ENCODE results near the gene CRMP1. TPM values are rescaled to one million over a fixed set of nuclear protein-coding genes. Genes with fewer than 3 reads are reported as not detected.

CRMP1 gene
- total RNA-seq, 3 donors from 2014 or later (not counting 1 experiment from before 2014, with no cell fraction given), result not detected

DNA sequence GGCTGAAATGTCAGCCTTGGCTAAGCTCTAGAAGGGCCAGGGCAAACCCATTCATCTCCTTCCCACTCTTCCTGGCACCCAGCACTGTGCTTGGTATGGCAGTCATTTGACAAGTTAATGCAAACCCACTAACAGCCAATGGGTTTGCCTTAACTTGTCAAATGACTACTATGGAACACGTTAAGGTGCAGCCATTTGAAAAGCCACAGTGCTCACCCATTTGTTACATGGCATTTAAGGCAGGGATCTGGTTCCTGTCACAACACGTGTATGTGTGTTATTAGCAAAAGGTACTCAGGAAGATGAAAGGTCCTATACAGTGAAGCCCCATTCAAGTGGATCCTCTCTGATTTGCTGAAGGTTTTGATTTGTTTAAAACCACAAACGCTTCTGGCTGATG, 7.2 kb downstream of the CRMP1 start:
- ATAC-seq (no peak), DNase-seq (no peak)
- H3K4me1 ChIP-seq (ENCODE audit: control insufficient read depth, insufficient read depth, low read length), result peaks cover 6% of the 10 kb centered on the region
- Mint-ChIP-seq H3K27ac (no peak overlapping the region), H3K36me3 (no peaks in the 10 kb centered on the region), H3K4me3 (no peak overlapping the region), H3K27me3 (ENCODE audit: low read depth in 2 of 2) (peaks cover 51 to 66% of the 10 kb centered on the region in 2 donors), H3K9me3 (no peaks in the 10 kb centered on the region), H3K4me1 (peaks cover 0 to 9% of the 10 kb centered on the region in 2 donors)
- H3K27me3 ChIP-seq (ENCODE audit: control insufficient read depth, insufficient read depth, low read length), result peaks cover 21% of the 10 kb centered on the region
- H3K9me3 ChIP-seq (ENCODE audit: control insufficient read depth, insufficient read depth, low read length), result no peaks in the 10 kb centered on the region
- no peak overlapping the region for H3K27ac ChIP-seq (ENCODE audit: low read length)
- 60% methylated on average over 3 of the region's 3 CpGs for WGBS (ENCODE audit: insufficient coverage)
- H3K4me3 ChIP-seq (ENCODE audit: low read length), result no peak overlapping the region
- intact Hi-C loops (cut with micrococcal nuclease), result no loop called here
- H3K36me3 ChIP-seq (ENCODE audit: control insufficient read depth, insufficient read depth, low read length), result no peaks in the 10 kb centered on the region
- TF ChIP-seq, protein P1, sequence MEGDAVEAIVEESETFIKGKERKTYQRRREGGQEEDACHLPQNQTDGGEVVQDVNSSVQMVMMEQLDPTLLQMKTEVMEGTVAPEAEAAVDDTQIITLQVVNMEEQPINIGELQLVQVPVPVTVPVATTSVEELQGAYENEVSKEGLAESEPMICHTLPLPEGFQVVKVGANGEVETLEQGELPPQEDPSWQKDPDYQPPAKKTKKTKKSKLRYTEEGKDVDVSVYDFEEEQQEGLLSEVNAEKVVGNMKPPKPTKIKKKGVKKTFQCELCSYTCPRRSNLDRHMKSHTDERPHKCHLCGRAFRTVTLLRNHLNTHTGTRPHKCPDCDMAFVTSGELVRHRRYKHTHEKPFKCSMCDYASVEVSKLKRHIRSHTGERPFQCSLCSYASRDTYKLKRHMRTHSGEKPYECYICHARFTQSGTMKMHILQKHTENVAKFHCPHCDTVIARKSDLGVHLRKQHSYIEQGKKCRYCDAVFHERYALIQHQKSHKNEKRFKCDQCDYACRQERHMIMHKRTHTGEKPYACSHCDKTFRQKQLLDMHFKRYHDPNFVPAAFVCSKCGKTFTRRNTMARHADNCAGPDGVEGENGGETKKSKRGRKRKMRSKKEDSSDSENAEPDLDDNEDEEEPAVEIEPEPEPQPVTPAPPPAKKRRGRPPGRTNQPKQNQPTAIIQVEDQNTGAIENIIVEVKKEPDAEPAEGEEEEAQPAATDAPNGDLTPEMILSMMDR (IDR thresholded peaks at IDR 0.05), result no peak

DNA sequence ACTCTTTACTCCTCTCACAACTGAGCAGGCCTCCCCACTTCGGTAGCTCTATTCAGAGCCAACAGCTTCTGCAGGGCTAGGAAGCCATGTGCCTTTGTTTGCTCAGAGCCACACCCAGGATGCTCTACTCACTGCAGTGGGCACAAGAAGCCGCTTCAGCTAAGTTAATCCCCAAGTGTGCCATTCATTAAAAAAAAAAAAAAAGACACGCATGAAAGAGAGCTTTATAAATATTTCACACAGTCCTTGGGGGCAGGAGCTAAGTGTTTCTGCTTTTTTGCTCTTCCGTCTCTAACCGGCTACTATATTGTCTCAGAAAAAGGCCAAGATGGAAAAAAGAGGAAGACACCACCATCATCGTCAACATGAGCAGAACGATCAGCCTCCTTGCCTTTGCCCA, 8.1 kb downstream of the CRMP1 start:
- Histone ChIP-seq H3K36me3 (ENCODE audit: control insufficient read depth, insufficient read depth, low read length) (no peaks in the 10 kb centered on the region), H3K4me3 (ENCODE audit: low read length) (no peak overlapping the region), H3K9me3 (ENCODE audit: control insufficient read depth, insufficient read depth, low read length) (no peaks in the 10 kb centered on the region), H3K4me1 (ENCODE audit: control insufficient read depth, insufficient read depth, low read length) (peaks cover 6% of the 10 kb centered on the region), H3K27ac (ENCODE audit: low read length) (no peak overlapping the region), H3K27me3 (ENCODE audit: control insufficient read depth, insufficient read depth, low read length) (peaks cover 13% of the 10 kb centered on the region)
- H3K9me3 Mint-ChIP-seq, result no peaks in the 10 kb centered on the region
- TF ChIP-seq, protein P1 (IDR thresholded peaks at IDR 0.05), result no peak
- H3K36me3 Mint-ChIP-seq, result no peaks in the 10 kb centered on the region
- DNase-seq (no peak), ATAC-seq (no peak)
- 51% methylated on average over 6 of the region's 7 CpGs for WGBS (ENCODE audit: insufficient coverage)
- peaks cover 45 to 67% of the 10 kb centered on the region in 2 donors for H3K27me3 Mint-ChIP-seq (ENCODE audit: low read depth in 2 of 2)
- H3K4me1 Mint-ChIP-seq, result peaks cover 0 to 9% of the 10 kb centered on the region in 2 donors
- intact Hi-C loops (cut with micrococcal nuclease), result no loop called here
- H3K4me3 Mint-ChIP-seq, result no peak overlapping the region
- no peak overlapping the region for H3K27ac Mint-ChIP-seq

DNA sequence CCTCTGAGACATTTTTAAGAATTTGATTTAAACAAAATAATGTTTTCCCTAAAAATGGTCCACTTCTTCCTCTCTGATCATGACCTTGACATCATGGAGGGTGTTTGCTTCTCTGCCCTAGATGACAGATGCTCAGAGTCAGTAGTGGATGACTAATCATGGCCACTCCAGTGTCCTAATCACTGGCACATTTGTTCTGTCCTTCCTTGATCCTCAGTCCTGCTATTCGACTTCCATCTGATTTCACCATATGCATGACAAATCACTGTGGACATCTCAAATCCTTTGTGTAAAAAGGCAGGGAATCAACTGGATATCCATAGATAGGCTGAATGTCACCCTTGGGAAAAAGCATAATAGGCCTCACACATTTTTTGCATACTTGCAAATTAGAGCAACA, 9.0 kb downstream of the CRMP1 start:
- WGBS (ENCODE audit: insufficient coverage), result 95% methylated on average over 1 of the region's 1 CpG
- intact Hi-C loops (cut with micrococcal nuclease), result no loop called here
- Mint-ChIP-seq H3K27me3 (ENCODE audit: low read depth in 2 of 2) (peaks cover 44 to 67% of the 10 kb centered on the region in 2 donors), H3K36me3 (no peaks in the 10 kb centered on the region), H3K4me1 (peaks cover 0 to 7% of the 10 kb centered on the region in 2 donors), H3K9me3 (no peaks in the 10 kb centered on the region), H3K27ac (no peak overlapping the region), H3K4me3 (no peak overlapping the region)
- no peaks in the 10 kb centered on the region for H3K36me3 ChIP-seq (ENCODE audit: control insufficient read depth, insufficient read depth, low read length)
- H3K27me3 ChIP-seq (ENCODE audit: control insufficient read depth, insufficient read depth, low read length), result peaks cover 6% of the 10 kb centered on the region
- no peak overlapping the region for H3K27ac ChIP-seq (ENCODE audit: low read length)
- peaks cover 6% of the 10 kb centered on the region for H3K4me1 ChIP-seq (ENCODE audit: control insufficient read depth, insufficient read depth, low read length)
- no peak overlapping the region for H3K4me3 ChIP-seq (ENCODE audit: low read length)
- DNase-seq (no peak), ATAC-seq (no peak)
- no peaks in the 10 kb centered on the region for H3K9me3 ChIP-seq (ENCODE audit: control insufficient read depth, insufficient read depth, low read length)
- TF ChIP-seq, protein P1 (IDR thresholded peaks at IDR 0.05), result no peak

DNA sequence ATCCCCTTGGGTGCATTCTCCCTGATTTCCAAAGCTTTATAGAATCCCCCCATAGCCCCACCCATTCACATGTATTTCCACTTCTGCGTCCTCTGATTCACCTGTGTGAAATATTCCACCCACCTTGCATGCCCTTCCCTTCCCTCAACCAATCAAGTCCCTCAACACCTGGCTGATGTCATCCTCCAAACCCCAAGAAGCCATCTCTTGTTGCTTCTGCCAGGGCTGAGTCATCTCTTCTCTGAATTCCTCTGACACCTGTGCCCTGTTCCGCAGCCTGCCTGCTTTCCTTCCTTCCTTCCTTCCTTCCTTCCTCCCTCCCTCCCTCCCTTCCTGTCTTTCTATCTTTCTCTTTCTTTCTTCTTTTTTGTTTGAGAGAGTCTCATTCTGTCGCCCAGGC, 9.9 kb downstream of the CRMP1 start:
- intact Hi-C loops (cut with micrococcal nuclease), result no loop called here
- Mint-ChIP-seq H3K4me1 (peaks cover 0 to 5% of the 10 kb centered on the region in 2 donors), H3K36me3 (no peaks in the 10 kb centered on the region), H3K27me3 (ENCODE audit: low read depth in 2 of 2) (peaks cover 43 to 64% of the 10 kb centered on the region in 2 donors), H3K27ac (no peak overlapping the region), H3K9me3 (no peaks in the 10 kb centered on the region), H3K4me3 (no peak overlapping the region)
- H3K4me1 ChIP-seq (ENCODE audit: control insufficient read depth, insufficient read depth, low read length), result peaks cover 6% of the 10 kb centered on the region
- no peaks in the 10 kb centered on the region for H3K9me3 ChIP-seq (ENCODE audit: control insufficient read depth, insufficient read depth, low read length)
- TF ChIP-seq, protein P1 (IDR thresholded peaks at IDR 0.05), result no peak
- no peak overlapping the region for H3K4me3 ChIP-seq (ENCODE audit: low read length)
- H3K27me3 ChIP-seq (ENCODE audit: control insufficient read depth, insufficient read depth, low read length), result peaks cover 6% of the 10 kb centered on the region
- no peaks in the 10 kb centered on the region for H3K36me3 ChIP-seq (ENCODE audit: control insufficient read depth, insufficient read depth, low read length)
- WGBS (ENCODE audit: insufficient coverage), result 71% methylated on average over 3 of the region's 3 CpGs
- no peak overlapping the region for H3K27ac ChIP-seq (ENCODE audit: low read length)
- DNase-seq (no peak), ATAC-seq (no peak)
